RWPE2 (cell line): ENCODE data around the gene DNASE1L3.

Experiments
- ATAC-seq: fragments of 200-7000 bp; cut with Tn5 transposase; 3 replicates; pipeline ENCODE4 v1.9.1; 2021; ENCODE audit warnings: low read depth
- DNase-seq: peaks from one replicate; pipeline ENCODE4 v3.0.0-alpha.2; 2020; ENCODE audit warnings: low spot score
- H3K27ac ChIP-seq: fragments of 450-650 bp; 2 replicates; pipeline ENCODE4 v1.5.1; 2017; ENCODE audit warnings: mild to moderate bottlenecking; ENCODE audit not compliant: poor library complexity, severe bottlenecking
- H3K27me3 ChIP-seq: fragments of 250-450 bp; sonication (Bioruptor Pico); 2 replicates; pipeline ENCODE4 v1.5.1; 2021; ENCODE audit warnings: mild to moderate bottlenecking, moderate library complexity; ENCODE audit not compliant: insufficient read depth, poor library complexity, severe bottlenecking
- H3K36me3 ChIP-seq: fragments of 250-450 bp; sonication (Bioruptor Pico); 2 replicates; pipeline ENCODE4 v1.5.1; 2020; ENCODE audit warnings: low read depth, mild to moderate bottlenecking, moderate library complexity
- H3K4me1 ChIP-seq: fragments of 250-450 bp; sonication (Bioruptor Pico); 2 replicates; pipeline ENCODE4 v1.5.1; 2021; ENCODE audit warnings: mild to moderate bottlenecking, moderate library complexity; ENCODE audit not compliant: insufficient read depth, poor library complexity, severe bottlenecking
- H3K4me3 ChIP-seq: fragments of 250-450 bp; sonication (Bioruptor Pico); 2 replicates; pipeline ENCODE4 v1.5.1; 2021; ENCODE audit warnings: mild to moderate bottlenecking, moderate library complexity; ENCODE audit not compliant: severe bottlenecking
- H3K9me3 ChIP-seq: fragments of 250-450 bp; sonication (Bioruptor Pico); 2 replicates; pipeline ENCODE4 v1.5.1; 2021; ENCODE audit warnings: mild to moderate bottlenecking, moderate library complexity; ENCODE audit not compliant: severe bottlenecking
- TF ChIP-seq, protein P1 (sequence below): fragments of 450-650 bp; IDR thresholded peaks from one replicate; pipeline ENCODE4 v1.5.1; 2017; ENCODE audit warnings: mild to moderate bottlenecking, moderate library complexity; ENCODE audit not compliant: poor library complexity, severe bottlenecking

Gene DNASE1L3

DNA sequence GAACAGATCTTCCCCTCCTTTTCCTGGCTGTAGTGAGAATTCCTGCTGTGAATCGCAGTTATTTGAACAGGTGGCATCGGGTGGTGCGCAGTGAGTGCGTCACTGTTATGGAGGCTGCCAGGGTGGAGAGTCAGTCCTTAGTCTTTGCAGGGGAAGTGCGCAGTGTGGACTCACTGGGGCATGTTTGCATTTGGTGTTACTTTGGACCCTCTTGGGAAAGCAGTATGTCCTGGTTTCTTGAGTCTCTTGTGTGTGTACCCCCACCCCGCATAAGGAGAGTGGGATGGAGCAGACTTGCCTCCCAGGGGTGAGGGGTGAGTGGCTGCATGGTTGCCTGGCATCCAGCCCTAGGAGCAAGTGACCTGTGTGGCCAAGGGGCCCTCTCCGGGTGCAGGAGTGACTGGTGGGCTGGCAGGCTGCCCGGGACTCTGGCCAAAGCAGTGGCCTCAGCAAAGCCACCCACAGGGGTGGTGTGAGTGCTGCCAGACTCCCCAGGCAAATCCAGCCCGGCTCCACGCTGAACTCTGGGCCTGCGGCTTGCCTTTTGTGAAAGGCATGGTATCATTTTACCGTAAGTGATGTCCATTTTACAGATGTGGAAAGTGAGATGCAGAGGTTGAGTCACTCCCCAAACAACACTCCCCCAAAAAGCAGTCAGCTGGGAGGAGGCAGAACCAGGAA is 46.4 kb downstream of the DNASE1L3 start:
- Histone ChIP-seq H3K4me3 (no peak overlapping the region), H3K27me3 (no peaks in the 10 kb centered on the region), H3K36me3 (peaks cover 100% of the 10 kb centered on the region), H3K9me3 (no peaks in the 10 kb centered on the region), H3K27ac (peak overlapping the region; percentile 92), H3K4me1 (peaks cover 28% of the 10 kb centered on the region)
- no peak for DNase-seq
- ATAC-seq, result no peak
- TF ChIP-seq, protein P1, sequence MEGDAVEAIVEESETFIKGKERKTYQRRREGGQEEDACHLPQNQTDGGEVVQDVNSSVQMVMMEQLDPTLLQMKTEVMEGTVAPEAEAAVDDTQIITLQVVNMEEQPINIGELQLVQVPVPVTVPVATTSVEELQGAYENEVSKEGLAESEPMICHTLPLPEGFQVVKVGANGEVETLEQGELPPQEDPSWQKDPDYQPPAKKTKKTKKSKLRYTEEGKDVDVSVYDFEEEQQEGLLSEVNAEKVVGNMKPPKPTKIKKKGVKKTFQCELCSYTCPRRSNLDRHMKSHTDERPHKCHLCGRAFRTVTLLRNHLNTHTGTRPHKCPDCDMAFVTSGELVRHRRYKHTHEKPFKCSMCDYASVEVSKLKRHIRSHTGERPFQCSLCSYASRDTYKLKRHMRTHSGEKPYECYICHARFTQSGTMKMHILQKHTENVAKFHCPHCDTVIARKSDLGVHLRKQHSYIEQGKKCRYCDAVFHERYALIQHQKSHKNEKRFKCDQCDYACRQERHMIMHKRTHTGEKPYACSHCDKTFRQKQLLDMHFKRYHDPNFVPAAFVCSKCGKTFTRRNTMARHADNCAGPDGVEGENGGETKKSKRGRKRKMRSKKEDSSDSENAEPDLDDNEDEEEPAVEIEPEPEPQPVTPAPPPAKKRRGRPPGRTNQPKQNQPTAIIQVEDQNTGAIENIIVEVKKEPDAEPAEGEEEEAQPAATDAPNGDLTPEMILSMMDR, result no peak

DNA sequence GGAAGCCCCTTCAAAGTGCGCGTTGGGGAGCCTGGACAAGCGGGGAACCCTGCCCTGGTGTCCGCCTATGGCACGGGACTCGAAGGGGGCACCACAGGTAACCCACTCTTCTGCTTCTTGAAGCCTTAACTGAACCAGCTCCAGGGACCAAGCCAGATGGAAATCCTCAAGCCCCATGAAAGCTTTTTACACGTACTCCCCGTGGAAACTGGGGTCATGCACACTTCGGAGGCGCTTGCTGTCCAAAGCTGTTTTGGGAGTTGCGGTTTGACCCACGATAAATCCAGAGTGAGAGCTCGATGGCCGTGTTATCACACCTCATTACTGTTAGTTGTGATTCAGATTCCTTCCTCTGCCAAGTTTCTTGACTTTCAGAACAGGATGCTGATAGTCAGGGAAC is 47.5 kb downstream of the DNASE1L3 start:
- Histone ChIP-seq H3K4me3 (no peak overlapping the region), H3K27ac (peak overlapping the region; percentile 92), H3K36me3 (peaks cover 100% of the 10 kb centered on the region), H3K9me3 (no peaks in the 10 kb centered on the region), H3K27me3 (no peaks in the 10 kb centered on the region), H3K4me1 (peaks cover 28% of the 10 kb centered on the region)
- ATAC-seq (no peak), DNase-seq (no peak)
- TF ChIP-seq, protein P1, result no peak

DNA sequence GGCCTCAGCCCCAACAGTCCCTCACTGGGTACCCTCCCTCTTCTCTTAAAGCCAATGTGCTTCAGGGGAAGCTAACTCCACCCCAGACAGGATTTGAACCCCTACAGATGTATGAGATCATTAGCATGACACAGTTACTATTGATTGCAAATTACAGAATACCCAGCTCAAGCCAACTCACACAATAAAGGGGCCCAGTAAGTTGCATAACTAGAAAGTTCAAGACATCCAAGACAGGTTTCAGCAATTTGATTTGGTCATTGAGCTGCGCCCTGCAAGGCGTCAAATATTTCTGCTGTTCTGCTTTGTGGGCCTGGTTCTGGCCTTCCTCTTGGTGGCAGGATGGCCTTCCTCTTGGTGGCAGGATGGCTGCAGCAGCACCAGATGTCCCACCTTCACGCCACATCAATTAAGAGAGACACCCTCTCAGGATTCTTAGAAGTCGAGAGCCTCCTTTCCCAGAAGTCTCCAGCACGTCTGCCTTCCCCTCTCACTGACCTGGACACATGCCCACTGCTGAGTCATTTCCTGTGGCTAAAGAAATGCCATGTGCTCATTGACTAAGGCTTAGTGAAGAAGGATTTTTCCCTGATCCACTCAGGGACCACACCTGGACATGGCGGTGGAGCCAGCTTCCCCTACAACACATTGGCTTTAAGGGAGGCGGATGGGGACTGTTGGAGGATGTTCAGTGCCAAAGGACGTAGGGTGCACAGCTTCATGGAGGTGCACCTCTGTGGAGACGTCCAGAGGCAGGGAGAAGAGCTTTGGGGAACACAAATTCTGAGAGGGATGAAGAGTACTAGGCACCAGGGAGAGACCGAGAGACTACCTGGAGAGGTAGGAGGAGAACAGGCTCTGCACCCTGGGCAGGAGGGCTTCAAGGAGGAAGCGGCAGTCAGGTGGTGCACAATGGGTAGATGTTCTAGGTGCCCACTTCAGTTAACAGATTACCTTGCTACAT is 49.1 kb downstream of the DNASE1L3 start:
- Histone ChIP-seq H3K27ac (peak overlapping the region; percentile 92), H3K36me3 (peaks cover 100% of the 10 kb centered on the region), H3K4me3 (no peak overlapping the region), H3K27me3 (no peaks in the 10 kb centered on the region), H3K4me1 (peaks cover 28% of the 10 kb centered on the region), H3K9me3 (no peaks in the 10 kb centered on the region)
- peak; percentile 66 for ATAC-seq
- DNase-seq, result peak; percentile 93
- TF ChIP-seq, protein P1, result no peak

DNA sequence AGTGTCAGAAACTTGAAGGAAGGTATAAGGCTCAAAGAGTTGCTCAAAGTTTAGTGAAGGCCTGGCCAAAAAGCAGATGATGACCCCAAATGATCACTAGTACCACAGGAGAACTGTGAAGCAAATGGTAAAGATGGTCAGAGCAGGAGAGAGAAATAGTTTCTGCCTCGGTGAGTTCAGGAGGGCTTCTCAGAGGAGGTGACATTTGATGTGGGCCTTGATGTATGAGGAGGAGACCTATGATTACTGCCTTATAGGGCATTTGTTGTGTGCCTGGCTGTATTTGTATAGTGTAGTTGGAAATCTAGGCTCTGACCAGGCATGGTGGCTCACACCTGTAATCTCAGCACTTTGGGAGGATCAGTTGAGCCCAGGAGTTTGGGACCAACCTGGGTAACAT is 50.4 kb downstream of the DNASE1L3 start:
- Histone ChIP-seq H3K27ac (peak overlapping the region; percentile 92), H3K27me3 (no peaks in the 10 kb centered on the region), H3K36me3 (peaks cover 100% of the 10 kb centered on the region), H3K9me3 (no peaks in the 10 kb centered on the region), H3K4me3 (no peak overlapping the region), H3K4me1 (peaks cover 28% of the 10 kb centered on the region)
- DNase-seq (no peak), ATAC-seq (peak; percentile 1; the same call in 1 of the 3 replicates)
- TF ChIP-seq, protein P1, result no peak
